Inflammatory macrophage treated with lipopolysaccharide for 1 hour (primary cell): Measurements from ENCODE around the gene DGCR2.

ENCODE experiments used
- DNase-seq, 2 donors: peaks; one replicate each; pipeline ENCODE4 v3.0.0-alpha.2; 2020 to 2022

The DGCR2 gene

GRCh38 chr22:19125474-19126308 is 3.5 kb upstream of the DGCR2 start:
- no peak for DNase-seq

GRCh38 chr22:19125011-19125410 is 2.8 kb upstream of the DGCR2 start:
- no peak for DNase-seq

- DNase-seq = no peak
Measured at GRCh38 chr22:19124377-19124776, 2.2 kb upstream of the DGCR2 start.

GRCh38 chr22:19123936-19124335 is 1.7 kb upstream of the DGCR2 start:
- no peak for DNase-seq

GRCh38 chr22:19122752-19123492 is 710 bp upstream of the DGCR2 start:
- DNase-seq = peak; percentile 32 to 45

- peak; percentile 25 to 33 for DNase-seq
Measured at GRCh38 chr22:19121631-19122142, 525 bp downstream of the DGCR2 start.

GRCh38 chr22:19120829-19121630 is 1.2 kb downstream of the DGCR2 start:
- DNase-seq = no peak

GRCh38 chr22:19119949-19120348 is 2.3 kb downstream of the DGCR2 start:
- no peak for DNase-seq

GRCh38 chr22:19118329-19118880 is 3.8 kb downstream of the DGCR2 start:
- no peak for DNase-seq

- no peak for DNase-seq
Measured at GRCh38 chr22:19117111-19117512, 5.1 kb downstream of the DGCR2 start.

- peak in 1 of 2 donors; percentile 15 for DNase-seq
Measured at GRCh38 chr22:19115628-19116027, 6.6 kb downstream of the DGCR2 start.

GRCh38 chr22:19114984-19115552 is 7.1 kb downstream of the DGCR2 start:
- DNase-seq = no peak

GRCh38 chr22:19113429-19113828 is 8.8 kb downstream of the DGCR2 start:
- DNase-seq = no peak

- DNase-seq = no peak
Measured at GRCh38 chr22:19111584-19111983, 10.6 kb downstream of the DGCR2 start.

GRCh38 chr22:19111140-19111539 is 11.1 kb downstream of the DGCR2 start:
- DNase-seq = no peak

GRCh38 chr22:19110646-19111045 is 11.6 kb downstream of the DGCR2 start:
- DNase-seq = peak; percentile 28 to 29

GRCh38 chr22:19110064-19110458 is 12.2 kb downstream of the DGCR2 start:
- no peak for DNase-seq

- DNase-seq = peak; percentile 86 to 87
Measured at GRCh38 chr22:19109198-19110063, 12.8 kb downstream of the DGCR2 start.

- DNase-seq = no peak
Measured at GRCh38 chr22:19108807-19109197, 13.4 kb downstream of the DGCR2 start.

- no peak for DNase-seq
Measured at GRCh38 chr22:19107730-19108074, 14.5 kb downstream of the DGCR2 start.
